K562 (cell line): ENCODE data around the gene FAAP100. TPM values are rescaled to one million over a fixed set of nuclear protein-coding genes. Genes with fewer than 3 reads are reported as not detected.

Experiments
- ATAC-seq: fragments of 200-7000 bp; cut with Tn5 transposase; 3 replicates; pipeline ENCODE4 v1.9.1; 2020; ENCODE audit warnings: moderate library complexity
- BruUV-seq: library from RNA; stranded (reverse); fragments of 400-500 nt; replicated peaks from 2 replicates; lab custom pipeline; 2021; lab: Mats Ljungman, UMichigan
- CTCF ChIA-PET: fragments of 300-600 bp; formaldehyde crosslinking; extraction: SDS; loops from one replicate; lab custom pipeline; 2021; ENCODE audit warnings: low intra/inter-chr PET ratio; lab: Yijun Ruan, JAX
- POLR2A ChIA-PET: fragments of 300-600, 350-650 bp; sonication (Branson Sonifier 250); formaldehyde crosslinking; extraction: SDS; loops from one replicate; lab custom pipeline; 2021; ENCODE audit warnings: antibody characterized with exemption, inconsistent platforms; lab: Yijun Ruan, JAX
- DNase-seq, 4 experiments: peaks; one replicate each; pipeline versions ENCODE4 v3.0.0 to v3.0.0-alpha.2; 2011 to 2018; ENCODE audit warnings: low spot score in 3 of 4, mixed read lengths in 3 of 4; ENCODE audit errors: extremely low read depth in 1 of 4
- FAIRE-seq: peaks from 2 replicates; lab custom pipeline; 2011; peaks lifted over from hg19 to GRCh38; lab: Jason Lieb, UNC
- H2AFZ ChIP-seq: 2 replicates; pipeline ENCODE4 v1.6.0; 2011; ENCODE audit warnings: low read depth, low read length, control low read depth, inconsistent platforms
- H3K27ac ChIP-seq: fragments of 200-600 bp; 3 replicates; pipeline ENCODE4 v1.8.0; 2011; ENCODE audit warnings: low read depth, mild to moderate bottlenecking, control low read depth, inconsistent platforms, low read length, moderate library complexity, mixed read lengths; ENCODE audit errors: extremely low read depth
- H3K27me3 ChIP-seq, 2 experiments: fragments of 300-600 bp in 1 of 2; 2 replicates in 1 of 2; 3 replicates in 1 of 2; pipeline versions ENCODE4 v1.6.0 to v1.8.0; 2011; ENCODE audit warnings: inconsistent platforms in 2 of 2, low read length in 2 of 2, mild to moderate bottlenecking in 1 of 2, mixed read lengths in 1 of 2, moderate library complexity in 1 of 2; ENCODE audit not compliant: control insufficient read depth in 2 of 2, insufficient read depth in 2 of 2
- H3K36me3 ChIP-seq: fragments of 300-600 bp; 3 replicates; pipeline ENCODE4 v1.8.0; 2011; ENCODE audit warnings: mild to moderate bottlenecking, low read length, inconsistent platforms; ENCODE audit not compliant: control insufficient read depth, insufficient read depth
- H3K4me1 ChIP-seq, 2 experiments: fragments of 200-600 bp in 1 of 2; replicated peaks in 1 of 2; 2 replicates in 1 of 2; 3 replicates in 1 of 2; pipeline versions ENCODE4 v1.5.1 to v1.8.0; 2011; ENCODE audit warnings: inconsistent platforms in 2 of 2, low read length in 2 of 2, mild to moderate bottlenecking in 1 of 2, mixed read lengths in 1 of 2, moderate library complexity in 1 of 2; ENCODE audit not compliant: control insufficient read depth in 2 of 2, insufficient read depth in 2 of 2
- H3K4me2 ChIP-seq: 2 replicates; pipeline ENCODE4 v1.6.1; 2011; ENCODE audit warnings: low read length, control low read depth, inconsistent platforms, mixed read lengths; ENCODE audit not compliant: insufficient read depth
- H3K4me3 ChIP-seq: fragments of 200-600 bp; sonication (generic), shearing (Covaris generic); 2 replicates; pipeline ENCODE4 v1.5.1; 2016; ENCODE audit warnings: control low read depth, inconsistent platforms
- H3K79me2 ChIP-seq: fragments of 200-600 bp; 3 replicates; pipeline ENCODE4 v1.8.0; 2011; ENCODE audit warnings: low read length, inconsistent platforms; ENCODE audit not compliant: control insufficient read depth, insufficient read depth
- H3K9ac ChIP-seq, 2 experiments: 2 replicates each; pipeline versions ENCODE4 v1.6.0 to v1.6.1; 2011; ENCODE audit warnings: low read depth in 2 of 2, low read length in 2 of 2, control low read depth in 1 of 2, inconsistent platforms in 1 of 2, mild to moderate bottlenecking in 1 of 2, mixed read lengths in 1 of 2; ENCODE audit not compliant: insufficient read depth in 1 of 2
- H3K9me1 ChIP-seq: one replicate; pipeline ENCODE4 v1.6.0; 2011; ENCODE audit warnings: inconsistent platforms, mild to moderate bottlenecking, low read length, moderate library complexity; ENCODE audit not compliant: control insufficient read depth, insufficient read depth
- H3K9me3 ChIP-seq: replicated peaks from 2 replicates; pipeline ENCODE4 v1.5.1; 2011; ENCODE audit warnings: low read depth, low read length, inconsistent platforms; ENCODE audit not compliant: control insufficient read depth, insufficient read depth
- H4K20me1 ChIP-seq: replicated peaks from 2 replicates; pipeline ENCODE4 v1.6.1; 2011; ENCODE audit warnings: low read length, inconsistent platforms, mixed read lengths; ENCODE audit not compliant: control insufficient read depth, insufficient read depth
- CAMTA2 ChIP-seq: fragments of 250-450 bp; sonication (Bioruptor Pico); conservative IDR thresholded peaks from 2 replicates; pipeline ENCODE4 v1.5.1; 2022
- KDM4B ChIP-seq, 2 experiments: fragments of 450-650 bp in 1 of 2; sonication (generic) in 1 of 2; IDR thresholded peaks; 2 replicates each; pipeline ENCODE4 v1.6.1; 2016 to 2017; ENCODE audit warnings: borderline replicate concordance in 2 of 2, antibody characterized with exemption in 1 of 2, low read depth in 1 of 2, mild to moderate bottlenecking in 1 of 2
- POLR2G ChIP-seq: fragments of 200-400 bp; formaldehyde crosslinking; IDR thresholded peaks from 2 replicates; pipeline ENCODE4 v1.6.1; 2017; ENCODE audit warnings: low read depth, mild to moderate bottlenecking, antibody characterized with exemption, low read length, moderate library complexity
- UBTF ChIP-seq, 2 experiments: IDR thresholded peaks; 2 replicates each; pipeline ENCODE4 v1.6.1; 2012; ENCODE audit warnings: improper control_type of control experiment in 2 of 2, low read depth in 2 of 2, low read length in 2 of 2, borderline replicate concordance in 1 of 2
- ZC3H4 ChIP-seq: sonication (generic); formaldehyde crosslinking; IDR thresholded peaks from 2 replicates; pipeline ENCODE4 v1.9.0; 2021; ENCODE audit warnings: missing genetic modification reagents, borderline replicate concordance
- ZNF592 ChIP-seq: fragments of 450-650 bp; IDR thresholded peaks from 2 replicates; pipeline ENCODE4 v1.6.1; 2017; ENCODE audit warnings: antibody characterized with exemption, mild to moderate bottlenecking
- WGBS: fragments of 100-300 bp; shearing (Covaris generic); methylation state at CpG from one replicate; pipeline ENCODE4 v1.1.6; 2016; ENCODE audit warnings: low coverage, mixed read lengths; ENCODE audit not compliant: insufficient coverage; ENCODE audit errors: missing lambda C conversion rate; 5-methylcytosine and 5-hydroxymethylcytosine counted together
- in situ Hi-C: fragments of 300-500 bp; cut with MboI; formaldehyde crosslinking; loops from 4 replicates; pipeline ENCODE4 v1.15.0; 2018; ENCODE audit warnings: inconsistent platforms, mixed read lengths
- intact Hi-C: fragments of 100-400 bp; cut with micrococcal nuclease; formaldehyde crosslinking; loops from 2 replicates; pipeline ENCODE4 v1.14.2; 2022
- polyA plus RNA-seq, 8 experiments: library from polyadenylated mRNA; depleted of rRNA in 4 of 8; stranded (reverse) in 5 of 8; unstranded in 3 of 8; fragments of >200 nt; fragmentation: Nextera tagmentation in 2 of 8; fragmentation: Illumina TruSeq in 1 of 8; extraction: Ambion mirVana in 2 of 8; extraction: Trizol in 1 of 8; gene quantifications; 2 replicates each; pipeline versions ENCODE4 v1.2.1 to v1.2.3, GENCODE V29; 2011 to 2014; ENCODE audit warnings: inconsistent platforms in 1 of 8, missing spikeins in 1 of 8
- total RNA-seq, 7 experiments: library from RNA; depleted of rRNA in 6 of 7; stranded (reverse); fragments of >200 nt in 6 of 7; fragmentation: Illumina TruSeq in 2 of 7; extraction: Trizol in 2 of 7; gene quantifications; 2 replicates each; pipeline versions ENCODE4 v1.2.1 to v1.2.3, GENCODE V29; 2011 to 2021; ENCODE audit warnings: low replicate concordance in 1 of 7
- TF ChIP-seq, protein P1 (sequence below), 3 experiments: IDR thresholded peaks in 2 of 3; conservative IDR thresholded peaks in 1 of 3; 2 replicates each; pipeline ENCODE4 v1.5.1; 2011 to 2012; ENCODE audit warnings: low read length in 3 of 3, mild to moderate bottlenecking in 3 of 3, control low read depth in 2 of 3, improper control_type of control experiment in 1 of 3, inconsistent platforms in 1 of 3, low read depth in 1 of 3, mixed read lengths in 1 of 3, moderate library complexity in 1 of 3; ENCODE audit not compliant: insufficient read depth in 2 of 3

The FAAP100 gene
- total and polyA plus RNA-seq, 9 of the 15 experiments (the other 6 are each of a cell fraction or from before 2014, with no cell fraction given) = 0.31 to 51.2 (median 12.6) TPM

DNA sequence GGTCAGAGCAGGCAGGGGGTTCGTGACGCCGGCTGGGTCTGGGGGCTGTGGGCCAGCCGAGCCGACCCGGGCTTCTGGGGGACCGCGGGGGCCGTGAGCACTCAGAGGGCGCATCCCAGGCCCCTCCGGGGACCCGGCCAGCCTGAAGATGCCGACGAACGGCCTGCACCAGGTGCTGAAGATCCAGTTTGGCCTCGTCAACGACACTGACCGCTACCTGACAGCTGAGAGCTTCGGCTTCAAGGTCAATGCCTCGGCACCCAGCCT, 23.8 kb downstream of the FAAP100 start (continued):
- peak; percentile 3; the same call in 1 of the 2 replicates for TF ChIP-seq ZC3H4

- CTCF ChIA-PET = no interaction called here
- intact Hi-C loops (no loop called here), in situ Hi-C loops (no loop called here)
- TF ChIP-seq CAMTA2 (CRISPR knock-in tag) (no peak), KDM4B (IDR thresholded peaks at IDR 0.05; ENCODE audit: borderline replicate concordance in 2 of 2, low read depth in 1 of 2) (no peak), POLR2G (peak; percentile 14), UBTF (IDR thresholded peaks at IDR 0.05; ENCODE audit: borderline replicate concordance in 1 of 2, low read depth in 2 of 2, low read length in 2 of 2) (peak in 1 of 2 experiments; percentile 37; a peak in 1 of 4 replicates), ZNF592 (no peak)
- TF ChIP-seq, protein P1, sequence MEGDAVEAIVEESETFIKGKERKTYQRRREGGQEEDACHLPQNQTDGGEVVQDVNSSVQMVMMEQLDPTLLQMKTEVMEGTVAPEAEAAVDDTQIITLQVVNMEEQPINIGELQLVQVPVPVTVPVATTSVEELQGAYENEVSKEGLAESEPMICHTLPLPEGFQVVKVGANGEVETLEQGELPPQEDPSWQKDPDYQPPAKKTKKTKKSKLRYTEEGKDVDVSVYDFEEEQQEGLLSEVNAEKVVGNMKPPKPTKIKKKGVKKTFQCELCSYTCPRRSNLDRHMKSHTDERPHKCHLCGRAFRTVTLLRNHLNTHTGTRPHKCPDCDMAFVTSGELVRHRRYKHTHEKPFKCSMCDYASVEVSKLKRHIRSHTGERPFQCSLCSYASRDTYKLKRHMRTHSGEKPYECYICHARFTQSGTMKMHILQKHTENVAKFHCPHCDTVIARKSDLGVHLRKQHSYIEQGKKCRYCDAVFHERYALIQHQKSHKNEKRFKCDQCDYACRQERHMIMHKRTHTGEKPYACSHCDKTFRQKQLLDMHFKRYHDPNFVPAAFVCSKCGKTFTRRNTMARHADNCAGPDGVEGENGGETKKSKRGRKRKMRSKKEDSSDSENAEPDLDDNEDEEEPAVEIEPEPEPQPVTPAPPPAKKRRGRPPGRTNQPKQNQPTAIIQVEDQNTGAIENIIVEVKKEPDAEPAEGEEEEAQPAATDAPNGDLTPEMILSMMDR (IDR thresholded peaks at IDR 0.05 in 2 of 3, conservative IDR thresholded peaks at IDR 0.05 in 1 of 3; ENCODE audit: insufficient read depth in 2 of 3, low read depth in 1 of 3, low read length in 3 of 3) = peak in 1 of 3 experiments; percentile 21; a peak in 1 of 6 replicates
Measured at GRCh38 chr17:81527591-81528383, 24.4 kb downstream of the FAAP100 start, which contains the start of gene FSCN2. Gene FSCN2, plus strand, starts transcription at chr17:81528377. Its CDS starts 155 bp downstream, at chr17:81528532.

More at GRCh38 chr17:81527591-81528383, 24.4 kb downstream of the FAAP100 start, which contains the start of gene FSCN2:
- Histone ChIP-seq H3K27ac (no peak within 1 kb of the TSS), H3K79me2 (no peaks in the 10 kb centered on the region), H3K4me2 (no peak within 1 kb of the TSS), H3K9me3 (0 out of 2 replicates have a peak, but pooled peaks cover 2% of the 10 kb centered on the region), H3K36me3 (no peaks in the 10 kb centered on the region), H4K20me1 (no peaks in the 10 kb centered on the region), H3K9ac (peak within 1 kb of the TSS in 1 of 2 experiments; percentile 78; a peak in 2 of 4 replicates), H3K4me1 (peaks cover 0 to 64% of the 10 kb centered on the region in 2 experiments; a peak in 2 of 5 replicates), H3K4me3 (no peak within 1 kb of the TSS), H3K27me3 (peaks cover 0 to 38% of the 10 kb centered on the region in 2 experiments; a peak in 3 of 5 replicates), H2AFZ (no peak within 1 kb of the TSS), H3K9me1 (no peaks in the 10 kb centered on the region)
- no TSS peak for BruUV-seq
- ATAC-seq = peak; percentile 68
- 14% methylated on average over 34 of the region's 42 CpGs for WGBS
- DNase-seq = no peak
- POLR2A ChIA-PET = interaction anchor here (0.9 kb wide), 1 partner anchor 15 kb away, joined by 3 read pairs; the partner anchor contains the start of gene ACTG1
- FAIRE-seq = no peak
